ENCODE data around the gene KIAA1217. TPM values are rescaled to one million over a fixed set of nuclear protein-coding genes. Genes with fewer than 3 reads are reported as not detected.
"Not testable (repeated sequence)": the region's sequence is repeated elsewhere in the genome, so short reads cannot be mapped to it uniquely, and the experiment has no call there.

Gene KIAA1217
- total and polyA plus RNA-seq, 9 of the 15 experiments (the other 6 are each of a cell fraction or from before 2014, with no cell fraction given), result 0.04 TPM; not detected in 8

DNA sequence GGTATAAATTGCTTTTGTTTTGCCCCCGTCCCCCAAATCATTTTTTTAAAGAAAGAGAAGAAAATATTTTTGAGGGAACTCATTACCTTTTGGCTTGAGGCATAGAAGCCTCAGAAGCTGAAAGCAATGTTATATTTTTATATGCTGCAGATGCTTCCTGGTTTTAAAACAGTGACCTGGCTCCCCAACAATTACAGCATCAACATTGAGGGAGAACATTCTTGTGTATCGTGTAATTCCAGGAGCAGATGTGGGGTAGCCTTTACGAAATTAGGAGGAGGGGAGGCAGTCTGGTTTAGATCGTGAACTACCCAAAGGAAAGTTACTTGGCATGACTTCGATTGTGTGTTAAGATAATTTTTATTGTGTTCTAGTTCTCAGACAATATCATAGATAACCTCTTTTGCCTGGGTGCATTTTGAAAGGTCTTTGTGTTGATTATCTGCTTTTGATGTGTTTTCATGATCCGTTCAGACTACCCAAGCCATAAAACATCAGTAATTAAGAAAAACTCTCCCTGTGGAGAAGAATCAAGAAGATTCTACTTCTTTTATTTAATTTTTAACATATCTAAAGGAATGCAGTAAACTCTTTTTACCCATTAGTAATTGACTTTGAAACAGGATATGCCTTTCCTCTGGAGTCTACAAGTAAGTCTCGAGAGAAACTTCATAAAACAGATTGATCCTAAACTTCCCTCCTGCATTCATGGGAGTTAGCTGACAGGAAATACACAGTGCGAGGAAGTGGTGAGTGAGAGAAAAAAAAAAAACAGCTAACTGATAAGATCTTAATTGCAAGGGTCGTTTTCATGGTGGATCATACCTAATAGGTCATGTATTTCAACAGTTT, 141.4 kb downstream of the KIAA1217 start:
- intact Hi-C loops (cut with micrococcal nuclease) (no loop called here), in situ Hi-C loops (cut with MboI) (no loop called here)
- Histone ChIP-seq H4K20me1 (replicated peaks; ENCODE audit: control insufficient read depth, insufficient read depth, low read length) (no peaks in the 10 kb centered on the region), H3K9me1 (ENCODE audit: control insufficient read depth, insufficient read depth, low read length) (no peaks in the 10 kb centered on the region), H3K4me3 (no peak overlapping the region), H3K27ac (ENCODE audit: extremely low read depth, low read depth, low read length) (no peak overlapping the region), H3K79me2 (ENCODE audit: control insufficient read depth, insufficient read depth, low read length) (no peaks in the 10 kb centered on the region), H3K9ac (ENCODE audit: insufficient read depth in 1 of 2, low read depth in 2 of 2, low read length in 2 of 2) (no peak overlapping the region), H3K4me2 (ENCODE audit: insufficient read depth, low read length) (no peak overlapping the region), H3K27me3 (ENCODE audit: control insufficient read depth in 2 of 2, insufficient read depth in 2 of 2, low read length in 2 of 2) (peaks cover 0 to 4% of the 10 kb centered on the region in 2 experiments; a peak in 1 of 5 replicates), H3K36me3 (ENCODE audit: control insufficient read depth, insufficient read depth, low read length) (no peaks in the 10 kb centered on the region), H3K4me1 (replicated peaks in 1 of 2; ENCODE audit: control insufficient read depth in 2 of 2, insufficient read depth in 2 of 2, low read length in 2 of 2) (no peaks in the 10 kb centered on the region), H3K9me3 (replicated peaks; ENCODE audit: control insufficient read depth, insufficient read depth, low read depth, low read length) (no peaks in the 10 kb centered on the region), H2AFZ (ENCODE audit: low read depth, low read length) (no peak overlapping the region)
- FAIRE-seq (no peak), ATAC-seq (no peak), DNase-seq (ENCODE audit: extremely low read depth in 1 of 4, low spot score in 3 of 4) (no peak)
- WGBS (ENCODE audit: insufficient coverage, low coverage, missing lambda C conversion rate), result 0% methylated on average over 9 of the region's 9 CpGs
- ChIA-PET CTCF (ENCODE audit: low intra/inter-chr PET ratio) (no interaction called here), POLR2A (interaction anchor here (0.6 kb wide), 1 partner anchor 1943 kb away, joined by 3 read pairs; no protein-coding TSS in a partner anchor)
- BruUV-seq (replicated peaks), result no TSS peak
- TF ChIP-seq PTRF (tag; IDR thresholded peaks at IDR 0.05) (no peak), BRF1 (IDR thresholded peaks at IDR 0.05; ENCODE audit: borderline replicate concordance, extremely low read depth, insufficient read length) (no peak), CC2D1A (IDR thresholded peaks at IDR 0.05) (no peak), ZNF124 (CRISPR knock-in tag; IDR thresholded peaks at IDR 0.05) (no peak), TGIF2 (CRISPR knock-in tag; IDR thresholded peaks at IDR 0.05) (no peak), ZNF408 (CRISPR knock-in tag; IDR thresholded peaks at IDR 0.05; ENCODE audit: low read depth) (no peak), RBBP5 (IDR thresholded peaks at IDR 0.05; ENCODE audit: borderline replicate concordance, insufficient read depth, low read length, poor library complexity, severe bottlenecking) (no peak), ZBTB1 (CRISPR knock-in tag; IDR thresholded peaks at IDR 0.05; ENCODE audit: borderline replicate concordance, low read depth) (no peak), CBX5 (IDR thresholded peaks at IDR 0.05; ENCODE audit: borderline replicate concordance, low read depth) (no peak), POLR3A (IDR thresholded peaks at IDR 0.05; ENCODE audit: borderline replicate concordance, extremely low read depth, insufficient read depth, insufficient read length) (no peak), ZNF586 (CRISPR knock-in tag; conservative IDR thresholded peaks at IDR 0.05) (no peak), TAF15 (IDR thresholded peaks at IDR 0.05; ENCODE audit: low read depth, low read length) (no peak), FOXA3 (CRISPR knock-in tag; conservative IDR thresholded peaks at IDR 0.05 in 1 of 2, IDR thresholded peaks at IDR 0.05 in 1 of 2) (no peak), KLF10 (CRISPR knock-in tag; IDR thresholded peaks at IDR 0.05) (no peak), FOXJ2 (tag; IDR thresholded peaks at IDR 0.05) (no peak), SNRNP70 (optimal IDR thresholded peaks at IDR 0.05; ENCODE audit: low read depth, low read length) (no peak), NFE2 (IDR thresholded peaks at IDR 0.05; ENCODE audit: low read depth) (no peak), THRAP3 (IDR thresholded peaks at IDR 0.05; ENCODE audit: borderline replicate concordance) (no peak), ZNF324 (CRISPR knock-in tag; IDR thresholded peaks at IDR 0.05) (no peak)

DNA sequence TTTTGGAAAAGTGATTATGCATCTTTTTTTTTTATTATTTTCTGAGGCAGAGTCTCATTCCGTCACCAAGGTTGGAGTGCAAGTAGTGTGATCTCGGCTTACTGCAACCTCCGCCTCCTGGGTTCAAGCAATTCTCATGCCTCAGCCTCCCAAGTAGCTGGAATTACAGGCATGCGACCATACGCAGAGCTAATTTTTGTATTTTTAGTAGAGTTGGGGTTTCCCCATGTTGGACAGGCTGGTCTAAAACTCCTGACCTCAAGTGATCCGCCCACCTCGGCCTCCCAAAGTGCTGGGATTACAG, 141.9 kb downstream of the KIAA1217 start:
- not testable (repeated sequence) for DNase-seq (ENCODE audit: extremely low read depth in 1 of 4, low spot score in 3 of 4); BruUV-seq (replicated peaks)

More for the DNA sequence above, 141.9 kb downstream of the KIAA1217 start:
- H3K4me1 ChIP-seq (replicated peaks in 1 of 2; ENCODE audit: control insufficient read depth in 2 of 2, insufficient read depth in 2 of 2, low read length in 2 of 2); intact Hi-C loops (cut with micrococcal nuclease); H3K9ac ChIP-seq (ENCODE audit: insufficient read depth in 1 of 2, low read depth in 2 of 2, low read length in 2 of 2); CTCF ChIA-PET (ENCODE audit: low intra/inter-chr PET ratio); H3K9me3 ChIP-seq (replicated peaks; ENCODE audit: control insufficient read depth, insufficient read depth, low read depth, low read length); H3K4me2 ChIP-seq (ENCODE audit: insufficient read depth, low read length); H3K27me3 ChIP-seq (ENCODE audit: control insufficient read depth in 2 of 2, insufficient read depth in 2 of 2, low read length in 2 of 2); H2AFZ ChIP-seq (ENCODE audit: low read depth, low read length); H3K36me3 ChIP-seq (ENCODE audit: control insufficient read depth, insufficient read depth, low read length); H3K4me3 ChIP-seq; FAIRE-seq; H3K27ac ChIP-seq (ENCODE audit: extremely low read depth, low read depth, low read length); ATAC-seq; in situ Hi-C loops (cut with MboI); H3K9me1 ChIP-seq (ENCODE audit: control insufficient read depth, insufficient read depth, low read length); H3K79me2 ChIP-seq (ENCODE audit: control insufficient read depth, insufficient read depth, low read length); H4K20me1 ChIP-seq (replicated peaks; ENCODE audit: control insufficient read depth, insufficient read depth, low read length): not testable (repeated sequence)
- WGBS (ENCODE audit: insufficient coverage, low coverage, missing lambda C conversion rate), result under 1% methylated on average over 7 of the region's 7 CpGs
- POLR2A ChIA-PET, result interaction anchor here (0.6 kb wide), 1 partner anchor 1942 kb away, joined by 3 read pairs; no protein-coding TSS in a partner anchor
